GM12878 (cell line): ENCODE measurements around the gene GSAP. TPM values are rescaled to one million over a fixed set of nuclear protein-coding genes. Genes with fewer than 3 reads are reported as not detected.

ENCODE experiments used
- ATAC-seq: fragments of 200-7000 bp; cut with Tn5 transposase; 3 replicates; pipeline ENCODE4 v1.9.1; 2020; ENCODE audit warnings: mild to moderate bottlenecking, moderate library complexity
- BruUV-seq: library from RNA; stranded (reverse); fragments of 400-500 nt; replicated peaks from 2 replicates; lab custom pipeline; 2021; lab: Mats Ljungman, UMichigan
- CTCF ChIA-PET: fragments of 300-600 bp; sonication (Branson Sonifier 250); formaldehyde crosslinking; extraction: SDS; loops from one replicate; lab custom pipeline; 2021; ENCODE audit warnings: inconsistent platforms; lab: Yijun Ruan, JAX
- POLR2A ChIA-PET: fragments of 350-600 bp; formaldehyde crosslinking; extraction: SDS; loops from one replicate; lab custom pipeline; 2021; ENCODE audit warnings: inconsistent platforms; lab: Charles Lee
- RAD21 ChIA-PET: fragments of 300-600 bp; sonication (Branson Sonifier 250); formaldehyde crosslinking; loops from one replicate; lab custom pipeline; 2023; ENCODE audit warnings: antibody characterized with exemption; ENCODE audit not compliant: unreplicated experiment; lab: Charles Lee
- SMC1A ChIA-PET: fragments of 300-600 bp; sonication (Branson Sonifier 250); formaldehyde crosslinking; loops from one replicate; lab custom pipeline; 2023; ENCODE audit not compliant: unreplicated experiment, uncharacterized antibody; lab: Charles Lee
- DNase-seq: peaks from one replicate; pipeline ENCODE4 v3.0.0-alpha.2; 2011; ENCODE audit warnings: low read depth, low spot score
- FAIRE-seq: peaks from 3 replicates; lab custom pipeline; 2011; peaks lifted over from hg19 to GRCh38; lab: Jason Lieb, UNC
- H2AFZ ChIP-seq: 2 replicates; pipeline ENCODE4 v1.6.0; 2011; ENCODE audit warnings: low read depth, low read length, control low read depth; ENCODE audit not compliant: control insufficient read depth
- H3K27ac ChIP-seq: 2 replicates; pipeline ENCODE4 v1.5.1; 2011; ENCODE audit warnings: control low read depth; ENCODE audit not compliant: control insufficient read depth, insufficient read depth
- H3K27me3 ChIP-seq, 2 experiments: replicated peaks in 1 of 2; 2 replicates each; pipeline versions ENCODE4 v1.6.0 to v1.6.1; 2011; ENCODE audit warnings: low read length in 1 of 2; ENCODE audit not compliant: control insufficient read depth in 2 of 2, insufficient read depth in 2 of 2
- H3K36me3 ChIP-seq, 2 experiments: 2 replicates each; pipeline ENCODE4 v1.5.1; 2011; ENCODE audit warnings: low read length in 1 of 2; ENCODE audit not compliant: control insufficient read depth in 2 of 2, insufficient read depth in 2 of 2
- H3K4me1 ChIP-seq: 2 replicates; pipeline ENCODE4 v1.6.1; 2011; ENCODE audit warnings: mild to moderate bottlenecking, low read length, moderate library complexity, mixed read lengths; ENCODE audit not compliant: control insufficient read depth, insufficient read depth
- H3K4me2 ChIP-seq: 2 replicates; pipeline ENCODE4 v1.6.0; 2011; ENCODE audit warnings: control low read depth; ENCODE audit not compliant: control insufficient read depth, insufficient read depth
- H3K4me3 ChIP-seq: fragments of 200-600 bp; sonication (generic); 2 replicates; pipeline ENCODE4 v1.5.1; 2016
- H3K79me2 ChIP-seq: 2 replicates; pipeline ENCODE4 v1.6.0; 2011; ENCODE audit warnings: low read length; ENCODE audit not compliant: control insufficient read depth, insufficient read depth
- H3K9ac ChIP-seq: 2 replicates; pipeline ENCODE4 v1.8.0; 2011; ENCODE audit warnings: low read length, control low read depth, mixed read lengths; ENCODE audit not compliant: control insufficient read depth, insufficient read depth
- H3K9me3 ChIP-seq: replicated peaks from 3 replicates; pipeline ENCODE4 v1.5.1; 2011; ENCODE audit warnings: mild to moderate bottlenecking, low read length; ENCODE audit not compliant: control insufficient read depth, insufficient read depth
- H4K20me1 ChIP-seq: 2 replicates; pipeline ENCODE4 v1.6.0; 2011; ENCODE audit not compliant: control insufficient read depth, insufficient read depth
- EED ChIP-seq: sonication (generic); IDR thresholded peaks from 2 replicates; pipeline ENCODE4 v1.6.1; 2016; ENCODE audit warnings: antibody characterized with exemption, low read depth
- HDGF ChIP-seq: fragments of 450-650 bp; IDR thresholded peaks from 2 replicates; pipeline ENCODE4 v1.6.1; 2016; ENCODE audit warnings: antibody characterized with exemption
- PKNOX1 ChIP-seq: fragments of 450-650 bp; IDR thresholded peaks from 2 replicates; pipeline ENCODE4 v1.6.1; 2016; ENCODE audit warnings: mild to moderate bottlenecking
- SIN3A ChIP-seq: IDR thresholded peaks from 2 replicates; pipeline ENCODE4 v1.6.1; 2012; ENCODE audit warnings: low read depth, low read length, improper control_type of control experiment
- SMAD1 ChIP-seq: fragments of 450-650 bp; IDR thresholded peaks from 2 replicates; pipeline ENCODE4 v1.6.1; 2018; ENCODE audit warnings: mild to moderate bottlenecking, low read depth; ENCODE audit not compliant: partially characterized antibody
- YY1 ChIP-seq: IDR thresholded peaks from 2 replicates; pipeline ENCODE4 v1.6.1; 2011; ENCODE audit warnings: low read depth, mild to moderate bottlenecking, low read length
- WGBS: methylation state at CpG from one replicate; pipeline ENCODE4 v1.1.6; 2016; ENCODE audit warnings: low lambda C conversion rate; ENCODE audit not compliant: insufficient replicate concordance, insufficient coverage; ENCODE audit errors: missing lambda C conversion rate; 5-methylcytosine and 5-hydroxymethylcytosine counted together
- in situ Hi-C: fragments of 300-500 bp; cut with MboI; formaldehyde crosslinking; loops from 9 replicates; pipeline ENCODE4 v1.14.3; 2018; ENCODE audit warnings: mixed read lengths
- intact Hi-C: fragments of 100-400 bp; cut with micrococcal nuclease; formaldehyde crosslinking; loops from one replicate; pipeline ENCODE4 v1.14.2; 2022; ENCODE audit not compliant: unreplicated experiment
- polyA plus RNA-seq, 11 experiments: library from polyadenylated mRNA; depleted of rRNA in 4 of 11; unstranded in 6 of 11; stranded (reverse) in 5 of 11; fragments of >200 nt; fragmentation: Nextera tagmentation in 4 of 11; fragmentation: Illumina TruSeq in 1 of 11; extraction: Ambion mirVana in 4 of 11; extraction: Trizol in 1 of 11; gene quantifications; 1 replicate in 1 of 11; 2 replicates in 10 of 11; pipeline versions ENCODE4 v1.2.1 to v1.2.3, GENCODE V29; 2011 to 2016; ENCODE audit warnings: inconsistent platforms in 2 of 11, missing spikeins in 2 of 11, low read depth in 1 of 11
- total RNA-seq, 4 experiments: library from RNA; depleted of rRNA in 3 of 4; stranded (reverse); fragments of >200 nt in 3 of 4; fragmentation: Illumina TruSeq in 1 of 4; extraction: Trizol in 1 of 4; gene quantifications; 2 replicates each; pipeline versions ENCODE4 v1.2.1 to v1.2.3, GENCODE V29; 2013 to 2021
- TF ChIP-seq, protein P1 (sequence below): fragments of 450-650 bp; IDR thresholded peaks from 2 replicates; pipeline ENCODE4 v1.6.1; 2017; ENCODE audit warnings: antibody characterized with exemption, mild to moderate bottlenecking, moderate library complexity

GSAP gene
- total and polyA plus RNA-seq, 10 of the 15 experiments (the other 5 are each of a cell fraction or from before 2014, with no cell fraction given): 6.6 to 38.1 (median 21.8) TPM

GRCh38 chr7:77265666-77266065 is 150.5 kb downstream of the GSAP start:
- H4K20me1 ChIP-seq: no peaks in the 10 kb centered on the region
- intact Hi-C loops: loop anchor here (1.0 kb wide), 1 partner anchor 65 kb away; no protein-coding TSS in a partner anchor
- RAD21 ChIA-PET: interaction anchor here (1.2 to 1.5 kb wide), 3 partner anchors 15 to 67 kb away, joined by 3 to 4 read pairs (median 4); no protein-coding TSS in a partner anchor
- FAIRE-seq (no peak), ATAC-seq (no peak), DNase-seq (no peak)
- H3K9me3 ChIP-seq: no peaks in the 10 kb centered on the region
- no TSS peak for BruUV-seq
- H3K27ac ChIP-seq: no peak overlapping the region
- H3K27me3 ChIP-seq: no peaks in the 10 kb centered on the region
- H3K9ac ChIP-seq: no peak overlapping the region
- no peak overlapping the region for H3K4me3 ChIP-seq
- 28% methylated on average over 4 of the region's 4 CpGs for WGBS
- no peak for TF ChIP-seq YY1
- TF ChIP-seq HDGF: no peak
- TF ChIP-seq, protein P1, sequence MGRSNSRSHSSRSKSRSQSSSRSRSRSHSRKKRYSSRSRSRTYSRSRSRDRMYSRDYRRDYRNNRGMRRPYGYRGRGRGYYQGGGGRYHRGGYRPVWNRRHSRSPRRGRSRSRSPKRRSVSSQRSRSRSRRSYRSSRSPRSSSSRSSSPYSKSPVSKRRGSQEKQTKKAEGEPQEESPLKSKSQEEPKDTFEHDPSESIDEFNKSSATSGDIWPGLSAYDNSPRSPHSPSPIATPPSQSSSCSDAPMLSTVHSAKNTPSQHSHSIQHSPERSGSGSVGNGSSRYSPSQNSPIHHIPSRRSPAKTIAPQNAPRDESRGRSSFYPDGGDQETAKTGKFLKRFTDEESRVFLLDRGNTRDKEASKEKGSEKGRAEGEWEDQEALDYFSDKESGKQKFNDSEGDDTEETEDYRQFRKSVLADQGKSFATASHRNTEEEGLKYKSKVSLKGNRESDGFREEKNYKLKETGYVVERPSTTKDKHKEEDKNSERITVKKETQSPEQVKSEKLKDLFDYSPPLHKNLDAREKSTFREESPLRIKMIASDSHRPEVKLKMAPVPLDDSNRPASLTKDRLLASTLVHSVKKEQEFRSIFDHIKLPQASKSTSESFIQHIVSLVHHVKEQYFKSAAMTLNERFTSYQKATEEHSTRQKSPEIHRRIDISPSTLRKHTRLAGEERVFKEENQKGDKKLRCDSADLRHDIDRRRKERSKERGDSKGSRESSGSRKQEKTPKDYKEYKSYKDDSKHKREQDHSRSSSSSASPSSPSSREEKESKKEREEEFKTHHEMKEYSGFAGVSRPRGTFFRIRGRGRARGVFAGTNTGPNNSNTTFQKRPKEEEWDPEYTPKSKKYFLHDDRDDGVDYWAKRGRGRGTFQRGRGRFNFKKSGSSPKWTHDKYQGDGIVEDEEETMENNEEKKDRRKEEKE: no peak
- TF ChIP-seq EED: no peak
- TF ChIP-seq SMAD1: no peak
- no peak for TF ChIP-seq PKNOX1
- no peak for TF ChIP-seq SIN3A
- no peak overlapping the region; the same call in 1 of the 2 replicates for H2AFZ ChIP-seq
- no peaks in the 10 kb centered on the region for H3K79me2 ChIP-seq
- SMC1A ChIA-PET: interaction anchor here (1.6 kb wide), 2 partner anchors 8 to 19 kb away, joined by 5 to 11 read pairs; no protein-coding TSS in a partner anchor
- in situ Hi-C loops: no loop called here
- POLR2A ChIA-PET: interaction anchor here (1.7 kb wide), 1 partner anchor 18 kb away, joined by 4 read pairs; no protein-coding TSS in a partner anchor
- H3K4me1 ChIP-seq: peaks cover 19% of the 10 kb centered on the region
- CTCF ChIA-PET: interaction anchor here (1.2 to 2.8 kb wide), 4 partner anchors 7 to 66 kb away, joined by 3 to 12 read pairs (median 6); no protein-coding TSS in a partner anchor
- no peak overlapping the region for H3K4me2 ChIP-seq
- no peaks in the 10 kb centered on the region for H3K36me3 ChIP-seq
